Common myeloid progenitor, CD34-positive (primary cell): ENCODE measurements around the gene ASAP2.

Source experiments
- CTCF ChIA-PET: fragments of 350-600 bp; sonication (Branson Sonifier 250); formaldehyde crosslinking; loops from one replicate; lab custom pipeline; 2021; ENCODE audit warnings: antibody characterized with exemption; lab: Charles Lee
- POLR2A ChIA-PET: fragments of 350-600 bp; sonication (Branson Sonifier 250); formaldehyde crosslinking; loops from one replicate; lab custom pipeline; 2021; ENCODE audit warnings: antibody characterized with exemption; lab: Charles Lee
- DNase-seq, 3 donors: peaks; one replicate each; pipeline versions ENCODE4 v3.0.0 to v3.0.0-alpha.2; 2013
- H3K27ac ChIP-seq, 2 experiments: 1 replicate in 1 of 2; 2 replicates in 1 of 2; pipeline ENCODE4 v1.7.0; 2013; ENCODE audit warnings: inconsistent platforms in 2 of 2, low read length in 2 of 2, mild to moderate bottlenecking in 2 of 2, low read depth in 1 of 2, moderate library complexity in 1 of 2; ENCODE audit not compliant: severe bottlenecking in 2 of 2, insufficient read depth in 1 of 2, poor library complexity in 1 of 2
- H3K27me3 ChIP-seq, 5 experiments: replicated peaks in 2 of 5; 1 replicate in 3 of 5; 2 replicates in 2 of 5; pipeline versions ENCODE4 v1.6.1 to v1.7.0; 2013; ENCODE audit warnings: low read length in 4 of 5, mild to moderate bottlenecking in 2 of 5, moderate library complexity in 2 of 5, inconsistent platforms in 1 of 5; ENCODE audit not compliant: insufficient read depth in 5 of 5, control insufficient read depth in 4 of 5
- H3K36me3 ChIP-seq, 4 experiments: 1 replicate in 2 of 4; 2 replicates in 2 of 4; pipeline versions ENCODE4 v1.6.1 to v1.7.0; 2013; ENCODE audit warnings: low read length in 3 of 4, control low read depth in 1 of 4, mild to moderate bottlenecking in 1 of 4; ENCODE audit not compliant: control insufficient read depth in 4 of 4, insufficient read depth in 4 of 4
- H3K4me1 ChIP-seq, 4 experiments: 1 replicate in 3 of 4; 2 replicates in 1 of 4; pipeline versions ENCODE4 v1.6.1 to v1.7.1; 2013; ENCODE audit warnings: low read length in 3 of 4, mild to moderate bottlenecking in 3 of 4, control low read depth in 1 of 4, inconsistent platforms in 1 of 4, moderate library complexity in 1 of 4; ENCODE audit not compliant: control insufficient read depth in 4 of 4, insufficient read depth in 4 of 4; ENCODE audit errors: control extremely low read depth in 1 of 4
- H3K4me3 ChIP-seq, 7 experiments: 1 replicate in 4 of 7; 2 replicates in 3 of 7; pipeline versions ENCODE4 v1.5.1 to v1.7.0; 2013; ENCODE audit warnings: mild to moderate bottlenecking in 7 of 7, low read length in 6 of 7, moderate library complexity in 6 of 7, inconsistent platforms in 2 of 7, low read depth in 2 of 7, control low read depth in 1 of 7; ENCODE audit not compliant: insufficient read depth in 4 of 7, control insufficient read depth in 1 of 7; ENCODE audit errors: extremely low read depth in 1 of 7
- H3K9me3 ChIP-seq, 5 experiments: 1 replicate in 4 of 5; 2 replicates in 1 of 5; pipeline versions ENCODE4 v1.6.1 to v1.7.1; 2013; ENCODE audit warnings: low read length in 4 of 5, mild to moderate bottlenecking in 2 of 5, inconsistent platforms in 1 of 5, low read depth in 1 of 5, moderate library complexity in 1 of 5; ENCODE audit not compliant: control insufficient read depth in 4 of 5, insufficient read depth in 2 of 5; ENCODE audit errors: control extremely low read depth in 1 of 5
- WGBS: methylation state at CpG from one replicate; pipeline ENCODE4 v1.1.5; 2013; ENCODE audit not compliant: insufficient coverage; 5-methylcytosine and 5-hydroxymethylcytosine counted together

ASAP2 gene

DNA sequence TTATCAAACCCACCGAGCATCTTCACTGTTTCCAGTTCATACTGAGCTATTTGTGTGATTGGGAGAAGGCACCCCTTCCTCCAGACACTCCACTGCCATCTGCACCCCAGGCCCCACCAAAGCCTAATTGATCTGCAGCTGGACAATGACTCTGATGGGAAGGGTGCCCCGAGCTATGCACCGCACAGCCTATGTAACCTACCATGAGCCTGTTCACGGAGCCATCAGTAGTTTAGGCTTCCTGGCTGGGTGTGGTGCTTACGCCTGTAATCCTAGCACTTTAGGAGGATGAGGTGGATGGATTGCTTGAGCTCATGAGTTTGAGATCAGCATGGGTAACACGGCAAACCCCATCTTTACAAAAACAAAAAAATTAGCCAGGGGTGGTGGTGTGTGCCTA is 17.8 kb upstream of the ASAP2 start:
- 100% methylated on average over 2 of the region's 6 CpGs for WGBS
- no peak for DNase-seq
- ChIA-PET CTCF (interaction anchor here (1.0 to 2.0 kb wide), 2 partner anchors 11 to 145 kb away, joined by 4 to 5 read pairs; no protein-coding TSS in a partner anchor), POLR2A (no interaction called here)
- Histone ChIP-seq H3K9me3 (no peaks in the 10 kb centered on the region), H3K36me3 (no peaks in the 10 kb centered on the region), H3K27ac (no peak overlapping the region), H3K27me3 (no peaks in the 10 kb centered on the region), H3K4me1 (peaks cover 0 to 5% (median 2%) of the 10 kb centered on the region in 4 experiments), H3K4me3 (no peak overlapping the region)

DNA sequence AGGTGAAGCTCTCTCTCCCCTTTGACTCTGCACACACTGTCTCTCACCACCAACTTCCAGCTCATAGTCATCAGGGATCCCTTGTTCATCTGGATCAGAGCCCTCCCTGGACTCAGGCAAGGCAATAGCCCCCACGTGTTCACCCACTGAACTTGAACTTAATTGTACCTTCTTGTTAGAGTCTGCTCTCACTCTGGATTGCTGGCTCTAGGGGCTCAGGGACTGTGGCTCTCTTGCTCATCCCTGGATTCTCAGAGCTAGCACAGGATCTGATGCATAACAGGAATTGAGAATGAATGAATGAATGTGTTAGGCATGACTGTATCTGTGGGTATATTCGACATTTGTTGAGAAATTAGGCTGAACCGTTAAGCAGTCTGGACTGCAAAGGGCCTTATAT is 16.7 kb upstream of the ASAP2 start:
- peaks cover 0 to 5% (median 2%) of the 10 kb centered on the region in 4 experiments for H3K4me1 ChIP-seq

DNA sequence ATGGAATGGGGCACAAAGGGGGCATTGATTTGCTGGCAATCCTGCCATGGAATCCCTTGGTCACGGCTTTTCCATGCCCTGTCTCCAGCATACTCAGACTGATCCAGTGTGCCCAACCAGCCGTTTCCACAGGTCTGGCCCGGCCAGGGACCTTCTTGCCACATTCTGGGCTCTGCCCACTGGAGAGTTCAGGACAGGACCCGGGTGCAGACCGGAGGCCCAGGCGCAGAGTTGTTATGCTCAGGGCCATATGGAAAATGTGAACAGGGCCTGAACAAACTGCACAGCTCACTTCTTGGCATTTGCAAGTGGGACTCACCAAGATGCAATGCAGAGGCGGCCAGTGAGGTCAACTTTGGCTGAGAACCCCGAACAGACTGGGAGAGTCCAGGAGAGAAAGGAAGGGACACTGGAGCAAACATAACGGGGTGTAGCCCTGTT is 15.6 kb upstream of the ASAP2 start:
- H3K27ac ChIP-seq, result no peak overlapping the region
- no peaks in the 10 kb centered on the region for H3K27me3 ChIP-seq
- ChIA-PET POLR2A (no interaction called here), CTCF (no interaction called here)
- H3K4me3 ChIP-seq, result no peak overlapping the region
- H3K36me3 ChIP-seq, result no peaks in the 10 kb centered on the region
- H3K4me1 ChIP-seq, result peaks cover 0 to 5% (median 2%) of the 10 kb centered on the region in 4 experiments
- DNase-seq, result no peak
- no peaks in the 10 kb centered on the region for H3K9me3 ChIP-seq
- 92% methylated on average over 9 of the region's 9 CpGs for WGBS

More for the DNA sequence above, 16.7 kb upstream of the ASAP2 start:
- Histone ChIP-seq H3K4me3 (no peak overlapping the region), H3K36me3 (no peaks in the 10 kb centered on the region), H3K27me3 (no peaks in the 10 kb centered on the region), H3K27ac (no peak overlapping the region), H3K9me3 (no peaks in the 10 kb centered on the region)
- POLR2A ChIA-PET, result no interaction called here
- no peak for DNase-seq
- CTCF ChIA-PET, result interaction anchor here (1.3 to 2.0 kb wide), 2 partner anchors 16 to 143 kb away, joined by 5 to 6 read pairs; partner anchors contain the start of gene ASAP2
- 78% methylated on average over 3 of the region's 3 CpGs for WGBS

DNA sequence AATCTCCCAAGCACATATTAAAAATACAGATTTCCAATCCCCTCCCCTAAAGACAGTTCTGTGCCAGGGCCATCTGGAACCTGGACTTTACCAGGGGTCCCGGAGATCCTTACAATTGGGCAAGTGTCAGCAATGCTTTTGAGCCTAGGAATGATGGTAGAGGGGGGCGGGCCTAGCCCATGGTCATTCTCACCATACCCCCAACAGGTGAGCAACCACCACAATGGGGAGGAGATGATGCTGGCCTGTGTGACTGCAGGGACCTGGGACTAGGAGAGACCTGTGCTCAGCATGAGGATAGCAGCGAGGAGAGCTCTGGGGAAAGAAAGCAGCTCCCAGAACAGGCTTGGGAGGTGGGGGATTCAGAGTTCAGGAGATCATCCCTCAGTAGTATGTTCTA is 13.9 kb upstream of the ASAP2 start:
- ChIA-PET CTCF (interaction anchor here (1.0 to 1.6 kb wide), 2 partner anchors 15 to 50 kb away, joined by 3 to 4 read pairs; no protein-coding TSS in a partner anchor), POLR2A (no interaction called here)
- Histone ChIP-seq H3K36me3 (no peaks in the 10 kb centered on the region), H3K9me3 (no peaks in the 10 kb centered on the region), H3K27me3 (no peaks in the 10 kb centered on the region), H3K4me1 (peaks cover 0 to 5% (median 2%) of the 10 kb centered on the region in 4 experiments), H3K27ac (no peak overlapping the region), H3K4me3 (no peak overlapping the region)
- no peak for DNase-seq
- WGBS, result 92% methylated on average over 2 of the region's 3 CpGs

DNA sequence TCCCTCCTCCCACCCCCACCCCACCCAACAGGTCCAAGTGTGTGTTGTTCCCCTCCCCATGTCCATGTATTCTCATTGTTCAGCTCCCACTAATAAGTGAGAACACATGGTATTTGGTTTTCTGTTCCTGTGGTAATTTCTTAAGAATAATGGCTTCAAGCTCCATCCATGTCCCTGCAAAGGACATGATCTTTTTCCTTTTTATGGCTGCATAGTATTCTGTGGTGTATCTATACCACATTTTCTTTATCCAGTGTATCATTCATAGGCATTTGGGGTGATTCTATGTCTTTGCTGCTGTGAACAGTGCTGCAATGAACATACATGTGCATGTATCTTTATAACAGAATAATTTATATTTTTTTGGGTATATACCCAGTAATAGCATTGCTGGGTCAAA is 12.3 kb upstream of the ASAP2 start:
- H3K27ac ChIP-seq, result no peak overlapping the region
- ChIA-PET POLR2A (no interaction called here), CTCF (no interaction called here)
- no peaks in the 10 kb centered on the region for H3K27me3 ChIP-seq
- no peaks in the 10 kb centered on the region for H3K9me3 ChIP-seq
- H3K4me1 ChIP-seq, result peaks cover 0 to 5% (median 2%) of the 10 kb centered on the region in 4 experiments
- H3K36me3 ChIP-seq, result no peaks in the 10 kb centered on the region
- no peak for DNase-seq
- H3K4me3 ChIP-seq, result no peak overlapping the region

DNA sequence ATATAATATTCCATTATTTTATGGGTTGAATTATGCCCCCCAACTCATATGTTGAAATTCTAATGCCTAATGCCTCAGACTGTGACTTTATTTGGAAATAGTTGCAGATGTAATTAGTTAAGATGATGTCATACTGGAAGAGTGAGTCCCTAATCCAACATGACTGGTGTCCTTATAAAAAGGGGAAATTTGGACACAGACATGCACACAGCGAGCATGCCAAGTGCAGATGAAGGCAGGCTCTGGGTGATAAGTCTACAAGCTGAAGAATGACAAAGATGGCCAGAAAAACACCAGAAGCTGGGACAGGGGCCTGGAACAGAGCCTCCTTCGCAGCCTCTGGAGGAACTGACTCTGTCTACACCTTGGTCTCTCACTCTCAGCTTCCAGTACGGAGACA is 10.0 kb upstream of the ASAP2 start:
- Histone ChIP-seq H3K4me1 (peaks cover 0 to 2% (median 0%) of the 10 kb centered on the region in 4 experiments), H3K4me3 (no peak overlapping the region), H3K9me3 (no peaks in the 10 kb centered on the region), H3K36me3 (no peaks in the 10 kb centered on the region), H3K27ac (no peak overlapping the region), H3K27me3 (peaks cover 0 to 7% (median 3%) of the 10 kb centered on the region in 5 experiments)
- CTCF ChIA-PET, result no interaction called here
- POLR2A ChIA-PET, result no interaction called here
- WGBS, result 100% methylated on average over 2 of the region's 3 CpGs
- no peak for DNase-seq

DNA sequence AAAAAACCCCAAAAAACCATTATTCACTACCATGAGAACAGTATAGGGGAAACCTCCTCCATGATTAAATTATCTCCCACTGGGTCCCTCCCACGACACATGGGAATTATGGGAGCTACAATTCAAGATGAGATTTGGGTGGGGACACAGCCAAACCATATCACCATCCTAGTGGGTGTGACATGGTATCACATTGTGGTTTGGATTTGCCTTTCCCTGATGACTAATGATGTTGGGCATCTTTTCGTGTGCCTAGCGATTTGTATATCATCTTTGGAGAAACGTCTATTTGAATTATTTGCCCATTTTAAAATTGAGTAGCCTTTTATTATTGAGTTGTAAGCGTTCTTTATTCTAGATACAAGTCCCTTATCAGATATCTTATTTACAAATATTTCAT is 8.7 kb upstream of the ASAP2 start:
- Histone ChIP-seq H3K9me3 (no peaks in the 10 kb centered on the region), H3K36me3 (no peaks in the 10 kb centered on the region), H3K4me1 (no peaks in the 10 kb centered on the region), H3K4me3 (no peak overlapping the region), H3K27me3 (peaks cover 0 to 7% (median 3%) of the 10 kb centered on the region in 5 experiments), H3K27ac (no peak overlapping the region)
- DNase-seq, result no peak
- CTCF ChIA-PET, result no interaction called here
- 89% methylated on average over 3 of the region's 5 CpGs for WGBS
- POLR2A ChIA-PET, result no interaction called here
